ENCODE measurements around the gene TNFRSF8.

- TF ChIP-seq CTCF (IDR thresholded peaks at IDR 0.05) (no peak), EP300 (IDR thresholded peaks at IDR 0.05) (no peak), POLR2A (IDR thresholded peaks at IDR 0.05) (no peak), POLR2AphosphoS5 (IDR thresholded peaks at IDR 0.05) (no peak)
Measured at GRCh38 chr1:12063141-12064072, at the start of gene TNFRSF8.
